ENCODE measurements around the gene CLBA1. TPM values are rescaled to one million over a fixed set of nuclear protein-coding genes. Genes with fewer than 3 reads are reported as not detected.

CLBA1 gene
- total RNA-seq, 4 donors from 2014 or later = 16.8 to 31.6 (median 20.9) TPM

GRCh38 chr14:105014032-105014431 lies 28.4 kb downstream of the CLBA1 start:
- 62 to 94% methylated on average over 9 of the region's 9 CpGs for WGBS, 2 donors

GRCh38 chr14:105014631-105015030 lies 29.0 kb downstream of the CLBA1 start:
- Histone ChIP-seq H3K27ac (no peak overlapping the region), H3K27me3 (no peaks in the 10 kb centered on the region), H3K9me3 (no peaks in the 10 kb centered on the region), H3K4me3 (replicated peaks in 1 of 3) (no peak overlapping the region), H3K36me3 (peaks cover 8 to 13% of the 10 kb centered on the region in 2 donors), H3K4me1 (peaks cover 21 to 34% of the 10 kb centered on the region in 2 donors)
- DNase-seq = no peak
- TF ChIP-seq CTCF (IDR thresholded peaks at IDR 0.05) (no peak), POLR2A (IDR thresholded peaks at IDR 0.05) (no peak)
- intact Hi-C loops (cut with DNase I) = no loop called here
- 72 to 76% methylated on average over 4 of the region's 4 CpGs for WGBS, 2 donors

More at GRCh38 chr14:105014032-105014431, 28.4 kb downstream of the CLBA1 start:
- Histone ChIP-seq H3K27me3 (no peaks in the 10 kb centered on the region), H3K9me3 (no peaks in the 10 kb centered on the region), H3K4me3 (replicated peaks in 1 of 3) (no peak overlapping the region), H3K4me1 (peaks cover 17 to 28% of the 10 kb centered on the region in 2 donors), H3K36me3 (peaks cover 8 to 13% of the 10 kb centered on the region in 2 donors), H3K27ac (no peak overlapping the region)
- TF ChIP-seq CTCF (IDR thresholded peaks at IDR 0.05) = no peak
- no peak for TF ChIP-seq POLR2A (IDR thresholded peaks at IDR 0.05)
- intact Hi-C loops (cut with DNase I) = no loop called here
- DNase-seq = no peak

GRCh38 chr14:105015242-105015641 lies 29.7 kb downstream of the CLBA1 start:
- DNase-seq = no peak
- Histone ChIP-seq H3K9me3 (no peaks in the 10 kb centered on the region), H3K4me1 (peaks cover 27 to 39% of the 10 kb centered on the region in 2 donors), H3K4me3 (replicated peaks in 1 of 3) (no peak overlapping the region), H3K27ac (no peak overlapping the region), H3K36me3 (peaks cover 8 to 9% of the 10 kb centered on the region in 2 donors), H3K27me3 (no peaks in the 10 kb centered on the region)
- TF ChIP-seq POLR2A (IDR thresholded peaks at IDR 0.05) (no peak), CTCF (IDR thresholded peaks at IDR 0.05) (no peak)
- 59 to 90% methylated on average over 9 of the region's 9 CpGs for WGBS, 2 donors
- intact Hi-C loops (cut with DNase I) = no loop called here

- no peak for TF ChIP-seq POLR2A (IDR thresholded peaks at IDR 0.05)
- TF ChIP-seq CTCF (IDR thresholded peaks at IDR 0.05) = no peak
- Histone ChIP-seq H3K9me3 (no peaks in the 10 kb centered on the region), H3K27me3 (no peaks in the 10 kb centered on the region), H3K36me3 (peaks cover 5% of the 10 kb centered on the region in 2 donors), H3K27ac (no peak overlapping the region), H3K4me3 (replicated peaks in 1 of 3) (no peak overlapping the region), H3K4me1 (peaks cover 28 to 39% of the 10 kb centered on the region in 2 donors)
- intact Hi-C loops (cut with DNase I) = no loop called here
- WGBS, 2 donors = 73 to 88% methylated on average over 6 of the region's 6 CpGs
- no peak for DNase-seq
Observed at GRCh38 chr14:105015905-105016304, 30.3 kb downstream of the CLBA1 start.

GRCh38 chr14:105018414-105018813 lies 32.8 kb downstream of the CLBA1 start:
- DNase-seq = no peak
- no peak overlapping the region for H3K27ac ChIP-seq
- H3K4me1 ChIP-seq = peaks cover 26% of the 10 kb centered on the region in 2 donors
- H3K27me3 ChIP-seq = no peaks in the 10 kb centered on the region
- no peaks in the 10 kb centered on the region for H3K9me3 ChIP-seq
- intact Hi-C loops (cut with DNase I) = no loop called here
- no peak overlapping the region for H3K4me3 ChIP-seq (replicated peaks in 1 of 3)
- no peaks in the 10 kb centered on the region for H3K36me3 ChIP-seq
- 70 to 85% methylated on average over 4 of the region's 4 CpGs for WGBS, 2 donors
- TF ChIP-seq POLR2A (IDR thresholded peaks at IDR 0.05) = no peak
- no peak for TF ChIP-seq CTCF (IDR thresholded peaks at IDR 0.05)
